OCI-LY3 (cell line): ENCODE measurements around the gene ASXL1.

Source experiments
- H2AFZ ChIP-seq: fragments of 200-600, 300-600 bp; shearing (Covaris generic); 2 replicates; pipeline ENCODE4 v1.6.0; 2014; ENCODE audit warnings: antibody characterized with exemption, low read depth, low read length
- H3K27ac ChIP-seq: fragments of 200-600, 300-600 bp; sonication (generic); 2 replicates; pipeline ENCODE4 v1.5.1; 2014; ENCODE audit warnings: mild to moderate bottlenecking, low read length, moderate library complexity, mixed read lengths
- H3K27me3 ChIP-seq: fragments of 200-600, 300-600 bp; sonication (generic); 2 replicates; pipeline ENCODE4 v1.6.1; 2014; ENCODE audit warnings: low read depth, low read length, mixed read lengths
- H3K36me3 ChIP-seq: fragments of 200-600, 300-600 bp; sonication (generic); replicated peaks from 2 replicates; pipeline ENCODE3; 2014; ENCODE audit warnings: low read depth, low read length, mixed read lengths
- H3K4me1 ChIP-seq: fragments of 300-600, 200-600 bp; sonication (generic); 2 replicates; pipeline ENCODE4 v1.6.1; 2014; ENCODE audit warnings: low read length, mixed read lengths
- H3K4me2 ChIP-seq: fragments of 200-600, 300-600 bp; sonication (generic); 2 replicates; pipeline ENCODE4 v1.6.1; 2014; ENCODE audit warnings: low read length, mixed read lengths
- H3K4me3 ChIP-seq: fragments of 300-600, 200-600 bp; sonication (generic); 2 replicates; pipeline ENCODE4 v1.5.1; 2014; ENCODE audit warnings: antibody characterized with exemption, mild to moderate bottlenecking, low read length, moderate library complexity
- H3K79me2 ChIP-seq: fragments of 300-600, 200-600 bp; shearing (Covaris generic); 2 replicates; pipeline ENCODE4 v1.6.1; 2014; ENCODE audit warnings: mild to moderate bottlenecking, low read length, mixed read lengths
- H3K9ac ChIP-seq: fragments of 300-600, 200-600 bp; shearing (Covaris generic); 2 replicates; pipeline ENCODE4 v1.6.0; 2014; ENCODE audit warnings: mild to moderate bottlenecking, low read length, moderate library complexity
- H3K9me3 ChIP-seq: fragments of 200-600, 300-600 bp; shearing (Covaris generic); 2 replicates; pipeline ENCODE4 v1.6.1; 2014; ENCODE audit warnings: low read length, mixed read lengths; ENCODE audit not compliant: insufficient read depth
- H4K20me1 ChIP-seq: fragments of 200-600, 300-600 bp; sonication (generic); 2 replicates; pipeline ENCODE4 v1.6.1; 2016; ENCODE audit warnings: low read length, mixed read lengths; ENCODE audit not compliant: insufficient read depth
- CTCF ChIP-seq: fragments of 200-600, 300-600 bp; sonication (generic); IDR thresholded peaks from 2 replicates; pipeline ENCODE4 v1.5.1; 2014; ENCODE audit warnings: antibody characterized with exemption, low read length, low read depth
- EZH2phosphoT487 ChIP-seq: fragments of 200-600 bp; shearing (Covaris generic); IDR thresholded peaks from 2 replicates; pipeline ENCODE4 v1.6.1; 2018; ENCODE audit warnings: antibody characterized with exemption, mixed run types, low read depth

ASXL1 gene

GRCh38 chr20:32462900-32463641 is 104.9 kb downstream of the ASXL1 start:
- Histone ChIP-seq H4K20me1 (no peaks in the 10 kb centered on the region), H3K79me2 (no peaks in the 10 kb centered on the region), H3K4me2 (no peak overlapping the region), H3K4me3 (no peak overlapping the region), H3K27me3 (no peaks in the 10 kb centered on the region), H2AFZ (no peak overlapping the region), H3K9me3 (no peaks in the 10 kb centered on the region), H3K27ac (no peak overlapping the region), H3K36me3 (no peaks in the 10 kb centered on the region), H3K4me1 (no peaks in the 10 kb centered on the region), H3K9ac (no peak overlapping the region)
- TF ChIP-seq CTCF (no peak), EZH2phosphoT487 (no peak)

GRCh38 chr20:32463642-32464400 is 105.7 kb downstream of the ASXL1 start:
- H4K20me1 ChIP-seq: no peaks in the 10 kb centered on the region
- H3K79me2 ChIP-seq: no peaks in the 10 kb centered on the region
- no peak overlapping the region for H3K4me3 ChIP-seq
- no peak overlapping the region for H3K27ac ChIP-seq
- H2AFZ ChIP-seq: no peak overlapping the region
- TF ChIP-seq CTCF (no peak), EZH2phosphoT487 (no peak)
- H3K9ac ChIP-seq: no peak overlapping the region
- H3K36me3 ChIP-seq: no peaks in the 10 kb centered on the region
- no peak overlapping the region for H3K4me2 ChIP-seq
- no peaks in the 10 kb centered on the region for H3K9me3 ChIP-seq
- no peaks in the 10 kb centered on the region for H3K27me3 ChIP-seq
- H3K4me1 ChIP-seq: no peaks in the 10 kb centered on the region

GRCh38 chr20:32464401-32465091 is 106.4 kb downstream of the ASXL1 start:
- no peaks in the 10 kb centered on the region for H3K79me2 ChIP-seq
- no peak for TF ChIP-seq CTCF
- no peak for TF ChIP-seq EZH2phosphoT487
- H4K20me1 ChIP-seq: no peaks in the 10 kb centered on the region
- H3K9ac ChIP-seq: no peak overlapping the region
- H3K4me1 ChIP-seq: no peaks in the 10 kb centered on the region
- H3K27me3 ChIP-seq: no peaks in the 10 kb centered on the region
- no peak overlapping the region for H3K4me2 ChIP-seq
- H2AFZ ChIP-seq: no peak overlapping the region
- H3K4me3 ChIP-seq: no peak overlapping the region
- no peaks in the 10 kb centered on the region for H3K9me3 ChIP-seq
- no peak overlapping the region for H3K27ac ChIP-seq
- H3K36me3 ChIP-seq: no peaks in the 10 kb centered on the region
